ENCODE data around the gene MCF2L2. TPM values are rescaled to one million over a fixed set of nuclear protein-coding genes. Genes with fewer than 3 reads are reported as not detected.

The MCF2L2 gene
- total and polyA plus RNA-seq, 2 of the 13 experiments (the other 11 are each of a cell fraction or from before 2014, with no cell fraction given) = not detected

GRCh38 chr3:183252118-183252782 lies 176.2 kb downstream of the MCF2L2 start (continued):
- TF ChIP-seq ZHX2 (IDR thresholded peaks at IDR 0.05; ENCODE audit: low read depth) = no peak
- no peak for TF ChIP-seq ZHX2 (CRISPR knock-in tag; IDR thresholded peaks at IDR 0.05; ENCODE audit: borderline replicate concordance)
- TF ChIP-seq ZBTB21 (CRISPR knock-in tag; IDR thresholded peaks at IDR 0.05) = no peak
- no peak for TF ChIP-seq ZZZ3 (CRISPR knock-in tag; IDR thresholded peaks at IDR 0.05; ENCODE audit: borderline replicate concordance)
- no peak for TF ChIP-seq TRAFD1 (CRISPR knock-in tag; IDR thresholded peaks at IDR 0.05; ENCODE audit: borderline replicate concordance)
- TF ChIP-seq SALL1 (CRISPR knock-in tag; IDR thresholded peaks at IDR 0.05) = no peak

Measured in HepG2 (cell line).